Measurements from ENCODE around the gene BDH1.

Gene BDH1

DNA sequence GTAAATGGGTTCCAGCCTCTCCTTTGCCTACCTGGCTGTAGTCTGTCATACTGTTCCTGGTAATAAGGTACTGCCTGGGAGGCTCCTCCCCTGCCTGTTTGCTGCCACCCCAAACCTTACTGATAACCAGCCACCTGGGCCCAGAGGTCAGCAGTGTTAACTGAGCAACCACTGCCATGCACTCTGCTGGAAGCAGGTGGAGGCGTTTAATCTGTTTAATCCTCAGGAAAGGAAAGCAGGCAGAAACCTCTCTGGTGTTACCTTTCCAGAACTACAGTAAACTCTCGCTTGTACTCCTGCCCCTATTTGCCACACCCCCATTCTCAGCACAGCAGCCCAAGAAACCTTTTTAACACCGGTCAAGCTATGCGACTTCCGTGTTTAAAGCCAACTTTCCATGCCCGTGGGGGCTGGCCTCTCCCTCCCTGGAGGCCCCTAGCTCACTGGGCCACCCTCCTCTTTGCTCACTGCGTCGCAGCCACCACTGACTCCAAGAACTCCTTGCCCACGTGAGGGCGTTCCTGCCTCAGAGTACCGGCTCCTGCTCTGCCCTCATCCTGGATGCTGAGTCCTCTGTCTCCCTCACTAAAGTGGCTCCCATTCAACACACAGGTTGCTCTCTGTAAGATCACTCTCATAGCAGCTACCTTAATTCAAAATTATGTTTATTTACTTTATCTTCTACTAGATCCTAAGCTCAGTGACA, 8.3 kb downstream of the BDH1 start:
- no peak for DNase-seq

DNA sequence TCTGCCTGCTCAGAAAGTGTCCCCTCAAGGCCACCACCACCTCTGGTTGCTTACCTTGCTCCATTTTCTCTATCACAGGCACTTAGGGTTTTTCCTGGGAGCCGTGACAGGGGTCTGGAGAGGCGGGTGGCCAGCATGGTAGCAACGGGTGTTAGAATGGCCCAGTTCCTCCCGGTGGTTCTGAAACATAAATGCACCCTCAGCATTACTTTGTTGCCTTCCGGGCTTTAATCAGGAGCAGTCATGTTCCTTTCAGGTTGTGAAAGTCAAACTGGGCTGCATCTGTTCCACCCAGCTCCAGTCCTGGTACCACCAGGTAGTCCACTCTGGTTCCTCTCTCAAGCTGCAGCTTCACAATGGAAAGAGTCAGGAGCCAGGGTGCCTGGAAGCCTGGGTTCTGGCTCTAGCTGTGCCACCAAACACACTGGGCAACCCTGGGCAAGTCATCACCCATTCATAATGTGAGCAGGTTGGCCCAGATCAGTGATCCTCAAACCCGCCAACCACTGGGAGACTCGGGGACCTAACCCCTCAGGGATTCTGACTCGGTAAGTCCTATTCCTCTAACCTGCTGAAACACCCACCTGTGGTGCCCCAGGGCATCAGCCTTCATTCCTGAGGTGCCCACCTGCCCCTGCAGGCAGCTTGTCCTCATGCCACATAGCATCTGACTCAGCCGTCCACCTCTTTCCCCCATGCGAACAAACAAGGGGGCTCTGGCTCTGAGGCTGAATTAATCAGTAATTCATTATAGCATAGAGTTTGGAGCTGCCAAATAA, 9.3 kb downstream of the BDH1 start:
- no peak for DNase-seq

DNA sequence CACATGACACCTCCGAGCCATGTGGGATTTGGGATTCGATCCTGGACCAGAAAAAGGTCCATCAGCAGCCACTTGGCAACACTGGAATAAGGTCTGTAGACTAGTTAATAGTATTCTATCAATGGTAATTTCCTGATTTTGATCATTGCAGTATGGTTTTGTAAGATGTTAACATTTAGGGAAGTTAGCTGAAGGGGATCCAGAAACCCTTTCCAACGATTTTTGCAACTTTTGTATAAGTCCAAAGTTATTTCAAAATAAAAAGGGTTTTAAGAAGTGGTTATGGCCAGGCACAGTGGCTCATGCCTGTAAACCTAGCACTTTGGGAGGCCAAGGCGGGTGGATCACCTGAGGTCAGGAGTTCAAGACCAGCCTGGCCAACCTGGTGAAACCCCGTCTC, 10.2 kb downstream of the BDH1 start:
- DNase-seq: no peak

DNA sequence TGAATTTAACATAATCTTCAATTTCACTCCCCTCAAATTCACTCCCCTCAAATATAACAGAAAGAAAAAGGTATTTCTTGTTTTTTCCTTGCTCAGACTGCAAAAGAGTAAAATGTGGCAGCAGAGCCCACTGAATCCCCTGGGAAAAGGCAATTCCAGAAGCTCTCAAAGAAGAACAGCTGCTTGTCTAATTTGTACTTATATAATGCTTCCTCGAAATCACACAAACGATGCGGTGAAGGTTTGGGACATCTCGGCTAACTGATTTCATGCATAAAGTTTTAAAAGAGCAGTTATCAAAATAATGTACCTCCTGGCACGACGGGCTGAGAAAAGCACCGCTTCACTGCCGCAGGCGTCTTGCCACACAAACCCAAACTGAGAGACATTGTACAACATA, 10.7 kb downstream of the BDH1 start:
- peak; percentile 51 for DNase-seq

DNA sequence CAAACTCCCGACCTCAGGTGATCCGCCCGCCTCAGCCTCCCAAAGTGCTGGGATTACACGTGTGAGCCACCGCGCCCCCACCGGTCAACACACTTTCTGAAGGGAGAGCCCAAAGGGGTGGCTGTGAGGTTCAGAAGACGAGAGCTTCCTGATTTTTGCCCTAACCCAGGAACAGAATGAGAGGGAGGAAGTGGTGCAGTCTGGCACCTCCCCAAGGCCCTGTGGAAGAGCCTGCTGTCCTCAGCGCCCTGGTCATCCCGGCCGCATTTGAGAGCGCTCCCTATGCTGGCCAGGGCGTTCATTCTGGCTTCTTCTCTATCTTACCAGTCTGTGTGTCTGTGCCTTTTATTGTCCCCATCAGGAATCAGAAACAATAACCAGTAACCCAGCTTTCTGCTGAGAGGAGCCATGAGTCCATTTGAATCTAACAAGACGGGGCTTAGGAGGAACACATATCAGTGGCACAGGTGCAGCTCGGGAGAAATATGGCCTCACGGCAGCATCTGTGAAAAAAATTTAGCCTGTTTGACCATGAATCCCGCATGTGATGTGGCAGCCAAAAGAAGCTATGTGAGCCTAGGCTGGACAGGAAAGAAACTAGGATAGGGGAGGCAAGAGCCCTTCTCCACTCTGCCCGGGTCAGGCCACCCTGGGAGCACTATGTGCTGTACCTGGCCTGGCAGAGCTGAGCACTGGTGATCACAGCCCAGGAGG, 12.9 kb downstream of the BDH1 start:
- DNase-seq: no peak

DNA sequence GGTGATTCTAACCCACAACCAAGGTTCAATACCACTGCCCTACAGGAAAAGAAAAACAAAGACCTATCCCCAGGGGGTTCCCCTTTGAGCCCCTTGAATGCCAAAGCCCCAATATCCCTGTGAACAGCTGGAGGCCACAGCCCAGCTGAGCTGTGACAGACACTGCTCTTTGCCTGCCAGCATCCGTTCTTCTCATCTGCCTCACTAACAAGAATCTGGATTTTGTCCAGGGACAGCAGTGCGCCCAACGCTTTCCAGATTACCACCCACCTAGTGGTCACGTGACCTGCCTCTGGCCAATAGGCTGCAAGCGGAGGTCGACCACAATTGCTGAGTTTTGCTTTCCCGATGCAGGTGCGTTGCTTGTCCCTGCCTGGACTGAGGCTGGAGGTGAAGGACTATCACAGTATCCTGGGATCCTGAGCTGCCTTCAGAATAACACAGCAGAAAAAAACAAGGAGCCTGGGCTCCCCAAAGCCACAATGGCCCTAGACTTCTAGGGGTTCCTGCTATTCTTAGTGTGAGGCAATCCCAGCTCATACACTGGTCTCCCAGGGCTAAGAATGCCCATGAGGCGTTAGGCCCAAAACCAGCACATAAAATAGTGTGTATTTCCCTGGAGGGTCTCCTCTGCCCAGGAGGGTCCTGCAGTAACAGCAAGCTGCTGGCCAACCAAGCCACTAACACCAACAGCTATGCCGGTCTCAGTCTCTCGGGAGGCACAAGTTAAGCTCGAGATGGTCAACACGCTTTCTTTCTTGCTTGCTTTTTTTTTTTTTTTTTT, 13.8 kb downstream of the BDH1 start:
- peak; percentile 96 for DNase-seq

DNA sequence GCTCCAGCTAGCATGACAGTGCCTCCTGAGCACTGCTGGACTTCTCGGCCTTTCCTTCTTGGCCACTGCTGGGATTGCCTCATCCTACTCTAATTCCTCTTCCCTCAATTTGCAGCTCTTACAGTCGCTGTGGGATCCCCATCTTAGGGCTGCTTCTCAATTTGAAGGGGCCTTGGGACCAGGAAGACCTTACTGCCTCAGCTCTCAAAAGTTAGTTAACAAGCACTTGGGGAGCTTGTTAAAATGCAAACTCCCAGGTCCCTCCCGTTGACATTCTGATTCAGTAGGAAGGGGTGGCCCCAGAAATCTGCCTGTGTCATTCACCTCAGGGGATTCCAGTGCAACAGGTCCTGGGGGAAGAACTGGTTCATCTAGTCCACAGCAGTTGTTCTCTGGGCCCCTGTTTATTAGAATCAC, 14.8 kb downstream of the BDH1 start:
- no peak for DNase-seq

DNA sequence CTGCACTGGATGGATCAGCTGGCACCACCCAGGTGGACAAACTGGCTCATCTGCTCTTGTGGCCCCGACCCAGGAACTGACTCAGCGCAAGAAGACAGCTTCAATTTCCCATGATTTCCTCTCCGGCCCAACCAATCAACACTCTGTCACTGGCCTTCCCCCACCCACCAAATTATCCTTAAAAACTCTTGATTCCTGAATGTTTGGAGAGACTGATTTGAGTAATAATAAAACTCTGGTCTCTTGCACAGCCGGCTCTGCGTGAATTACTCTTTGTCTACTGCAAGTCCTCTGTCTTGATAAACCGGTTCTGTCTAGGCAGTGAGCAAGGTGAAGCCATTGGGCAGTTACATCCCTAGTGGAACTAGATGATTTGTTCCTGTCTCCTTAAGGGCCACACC, 16.1 kb downstream of the BDH1 start:
- no peak for DNase-seq

DNA sequence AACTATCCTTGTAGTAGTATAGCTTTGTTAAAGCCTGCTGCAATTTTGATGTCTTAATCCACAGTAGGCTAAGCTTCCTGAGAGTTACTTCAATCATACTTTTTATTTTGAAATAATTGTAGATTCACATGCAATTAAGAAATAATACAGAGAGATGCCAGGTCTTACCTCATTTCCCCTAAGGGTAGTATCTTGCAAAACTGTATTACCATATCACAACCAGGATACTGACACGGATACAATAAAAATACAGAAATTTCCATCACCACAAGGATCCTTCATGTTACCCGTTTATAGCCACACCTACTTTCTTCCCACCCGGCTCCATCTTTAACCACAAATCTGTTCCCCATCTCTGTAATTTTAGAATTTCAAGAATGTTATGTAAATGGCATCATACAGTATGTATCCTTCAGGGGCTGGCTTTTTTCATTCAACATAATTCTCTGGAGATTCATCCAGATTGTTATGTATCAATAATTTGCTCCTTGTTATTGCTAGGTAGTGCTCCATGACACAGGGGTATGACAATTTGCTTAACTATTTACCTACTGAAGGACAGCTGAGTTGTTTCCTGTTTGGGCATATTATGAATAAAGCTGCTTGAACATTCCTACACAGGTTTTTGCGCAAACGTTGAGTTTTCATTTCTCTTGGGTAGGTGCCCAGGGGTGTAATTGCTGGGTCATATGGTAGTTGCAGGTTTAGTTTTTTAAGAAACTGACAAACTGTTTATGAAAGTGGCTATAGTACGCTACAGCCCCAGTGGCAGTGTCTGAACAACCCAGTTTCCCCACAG, 21.6 kb downstream of the BDH1 start:
- no peak for DNase-seq

DNA sequence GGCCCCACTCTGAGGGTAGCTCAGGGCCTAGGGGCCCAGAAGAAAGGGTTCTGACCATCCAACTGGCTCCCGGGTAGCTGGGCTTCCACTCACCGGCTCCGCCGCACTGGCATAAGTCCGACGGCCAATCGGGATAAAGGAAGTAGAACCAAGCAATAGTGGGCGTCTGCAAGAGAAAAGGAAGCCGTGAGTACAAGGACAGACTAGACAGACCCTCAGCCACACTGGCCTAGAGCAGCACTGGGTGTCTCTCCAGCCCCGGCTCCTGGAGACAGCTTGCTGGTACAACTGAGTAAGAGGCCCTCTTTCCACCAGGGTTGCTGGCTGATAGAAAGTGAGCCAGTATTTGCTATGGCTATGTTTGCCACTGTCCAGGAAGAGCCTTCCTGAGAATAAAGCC, 22.4 kb downstream of the BDH1 start:
- DNase-seq: no peak

DNA sequence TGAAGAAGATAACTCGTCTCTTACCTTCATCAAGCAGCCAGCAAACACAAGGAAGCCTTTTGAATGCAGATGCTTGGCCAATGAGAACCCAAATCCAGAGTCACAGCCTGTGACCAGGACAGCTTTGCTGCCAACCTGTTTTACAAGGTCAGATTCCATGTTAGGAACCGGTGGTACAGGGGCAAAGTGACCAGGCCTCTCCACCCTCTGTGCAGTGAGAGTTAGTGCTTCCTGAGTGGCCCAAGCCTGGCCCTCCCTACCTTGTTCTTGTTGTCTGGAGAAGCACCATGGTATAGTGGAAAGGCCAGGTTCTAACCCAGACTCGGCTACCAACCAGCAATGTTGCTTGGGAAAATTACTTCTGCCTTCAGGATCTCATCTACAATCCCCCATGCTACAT, 23.4 kb downstream of the BDH1 start:
- DNase-seq: no peak

DNA sequence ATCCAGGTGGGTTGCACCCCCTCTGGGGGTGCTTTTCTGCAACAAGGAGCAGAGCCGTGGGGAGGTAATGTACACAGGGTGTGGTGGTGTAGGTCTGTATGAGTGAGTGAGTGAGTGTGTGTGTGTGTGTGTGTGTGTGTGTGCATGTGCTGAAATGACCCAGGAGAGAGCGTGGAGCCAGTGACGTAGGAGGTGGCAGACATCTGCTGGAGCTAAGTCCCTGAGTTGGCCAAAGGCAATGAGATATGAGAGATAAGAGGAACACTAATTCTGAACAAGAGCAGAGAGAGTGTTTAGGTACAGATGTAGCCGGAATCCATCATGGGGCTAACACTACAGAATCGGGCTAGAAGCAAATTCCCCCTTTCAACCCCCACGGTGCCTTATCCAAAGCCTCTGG, 27.6 kb downstream of the BDH1 start:
- DNase-seq: no peak

DNA sequence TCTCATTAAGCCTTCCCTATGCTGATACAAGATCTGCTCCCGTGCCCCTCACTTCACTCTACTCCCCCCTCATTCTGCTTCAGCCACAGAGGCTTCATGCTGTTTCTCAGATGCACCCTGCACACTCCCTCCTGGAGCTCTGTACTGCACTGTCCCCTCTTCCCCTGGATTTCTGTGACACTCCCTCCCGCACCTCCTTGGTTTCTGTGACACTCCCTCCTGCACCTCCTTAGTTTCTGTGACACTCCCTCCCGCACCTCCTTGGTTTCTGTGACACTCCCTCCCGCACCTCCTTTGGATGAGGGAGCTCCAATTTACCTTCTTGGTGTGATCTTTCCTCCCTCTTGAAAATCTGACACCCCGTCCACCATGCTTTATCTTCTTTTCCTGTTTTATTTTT, 28.2 kb downstream of the BDH1 start:
- no peak for DNase-seq

DNA sequence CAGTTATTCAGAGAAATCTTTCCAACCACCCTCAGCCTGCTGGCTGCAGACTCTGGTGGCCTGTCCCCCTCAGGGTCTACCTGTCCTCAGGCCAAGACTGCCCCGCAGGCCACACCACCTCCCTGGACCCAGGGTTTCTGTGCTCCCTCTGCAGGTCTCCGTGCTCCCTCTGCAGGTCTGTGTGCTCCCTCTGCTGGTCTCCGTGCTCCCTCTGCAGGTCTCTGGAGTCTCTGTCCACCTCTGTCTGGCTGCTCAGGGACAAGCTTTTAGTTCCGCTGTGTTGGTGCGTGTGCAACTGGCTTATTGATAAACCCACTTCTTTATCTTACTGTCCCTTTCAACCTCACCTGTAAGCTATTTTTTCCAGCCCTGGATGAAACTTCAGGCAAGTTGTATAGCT, 30.1 kb downstream of the BDH1 start:
- DNase-seq: no peak

DNA sequence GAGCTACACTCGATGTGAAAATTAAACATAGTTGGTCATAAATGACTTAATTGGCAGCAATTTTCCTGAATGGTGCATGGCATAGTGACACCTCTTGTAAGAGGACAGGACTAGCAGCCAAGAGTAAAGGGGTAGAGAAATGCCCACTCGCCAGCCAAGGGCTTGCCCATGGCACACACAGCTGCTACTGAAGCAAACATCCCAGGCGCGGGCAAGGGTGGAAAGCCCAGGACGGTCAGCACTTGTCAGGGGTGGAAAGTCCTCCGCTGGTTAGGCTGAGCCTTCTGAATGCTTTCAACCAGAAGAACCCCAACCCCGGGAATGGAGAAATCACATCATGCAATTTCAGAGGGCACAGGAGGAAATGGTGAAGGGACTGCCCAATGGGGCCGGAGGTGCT, 31.6 kb downstream of the BDH1 start:
- DNase-seq: no peak

DNA sequence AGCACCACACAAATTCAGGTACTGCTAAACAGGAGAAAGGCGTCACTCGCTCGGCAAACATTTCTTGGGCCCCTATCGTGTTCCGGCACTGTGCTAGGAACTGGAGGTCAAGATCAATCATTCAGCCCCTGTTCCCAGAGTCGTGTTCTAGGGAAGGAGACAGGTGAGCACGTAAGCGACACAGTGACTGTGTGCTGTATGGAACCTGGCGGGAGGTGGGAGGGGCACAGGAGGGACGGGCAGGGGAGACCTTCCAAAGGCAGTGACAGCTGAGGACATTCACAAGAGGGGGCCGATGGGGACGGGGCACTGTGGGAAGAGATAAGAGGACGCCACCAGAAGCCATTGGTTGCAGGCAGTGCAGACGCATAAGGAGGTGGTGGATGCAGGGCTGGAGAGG, 32.2 kb downstream of the BDH1 start:
- no peak for DNase-seq

DNA sequence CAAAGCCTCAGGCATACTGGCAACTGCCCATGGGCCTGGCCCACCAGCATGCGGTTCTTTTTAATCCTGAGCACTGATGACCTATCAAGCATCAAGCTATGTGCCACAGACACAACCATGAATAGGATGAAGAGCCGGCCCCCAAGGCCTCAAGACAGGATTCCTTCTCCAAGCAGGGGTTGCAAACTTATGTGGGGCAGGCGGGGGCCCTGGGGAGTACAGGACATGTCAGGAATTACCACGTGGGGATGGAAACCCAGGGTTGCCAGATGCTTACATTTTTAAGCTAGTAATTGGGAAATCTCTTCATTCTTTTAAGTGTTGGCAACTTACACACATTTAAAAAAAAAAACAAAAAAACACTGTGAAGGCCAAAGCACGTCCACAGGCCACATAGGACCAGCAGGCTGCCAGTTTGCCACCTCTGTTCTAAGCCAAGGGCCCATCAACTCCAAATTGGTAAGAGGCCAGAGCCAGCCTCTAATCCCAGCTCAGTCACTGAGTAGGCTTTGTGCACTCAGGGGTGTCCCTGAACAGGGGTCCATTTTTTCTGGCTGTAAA, 32.8 kb downstream of the BDH1 start:
- DNase-seq: no peak

DNA sequence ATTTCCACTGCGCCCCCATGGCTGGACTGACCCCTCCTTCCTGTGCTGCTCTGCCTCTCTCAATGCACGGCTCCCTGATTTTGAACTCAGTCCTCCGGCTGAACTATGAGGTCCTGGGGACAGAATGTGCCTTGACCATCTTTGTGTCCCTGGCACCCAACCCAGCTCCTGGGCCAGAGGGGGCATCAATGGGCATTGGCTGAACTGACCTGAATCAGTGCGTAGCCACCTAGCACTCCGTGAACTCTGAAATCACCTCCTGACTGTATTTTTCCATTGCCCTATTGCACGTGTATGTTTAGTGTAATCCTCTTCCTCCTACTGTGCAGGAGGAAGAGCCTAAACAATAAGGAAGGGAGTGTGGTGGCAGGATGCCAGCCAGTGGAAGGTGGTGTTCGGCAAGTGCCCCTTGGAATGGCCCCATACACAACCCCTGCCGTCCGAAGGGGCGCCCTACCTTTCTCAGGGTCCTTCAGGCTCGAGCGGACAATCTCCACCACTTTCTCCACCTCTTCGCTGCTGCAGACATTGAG, 33.5 kb downstream of the BDH1 start:
- DNase-seq: no peak

DNA sequence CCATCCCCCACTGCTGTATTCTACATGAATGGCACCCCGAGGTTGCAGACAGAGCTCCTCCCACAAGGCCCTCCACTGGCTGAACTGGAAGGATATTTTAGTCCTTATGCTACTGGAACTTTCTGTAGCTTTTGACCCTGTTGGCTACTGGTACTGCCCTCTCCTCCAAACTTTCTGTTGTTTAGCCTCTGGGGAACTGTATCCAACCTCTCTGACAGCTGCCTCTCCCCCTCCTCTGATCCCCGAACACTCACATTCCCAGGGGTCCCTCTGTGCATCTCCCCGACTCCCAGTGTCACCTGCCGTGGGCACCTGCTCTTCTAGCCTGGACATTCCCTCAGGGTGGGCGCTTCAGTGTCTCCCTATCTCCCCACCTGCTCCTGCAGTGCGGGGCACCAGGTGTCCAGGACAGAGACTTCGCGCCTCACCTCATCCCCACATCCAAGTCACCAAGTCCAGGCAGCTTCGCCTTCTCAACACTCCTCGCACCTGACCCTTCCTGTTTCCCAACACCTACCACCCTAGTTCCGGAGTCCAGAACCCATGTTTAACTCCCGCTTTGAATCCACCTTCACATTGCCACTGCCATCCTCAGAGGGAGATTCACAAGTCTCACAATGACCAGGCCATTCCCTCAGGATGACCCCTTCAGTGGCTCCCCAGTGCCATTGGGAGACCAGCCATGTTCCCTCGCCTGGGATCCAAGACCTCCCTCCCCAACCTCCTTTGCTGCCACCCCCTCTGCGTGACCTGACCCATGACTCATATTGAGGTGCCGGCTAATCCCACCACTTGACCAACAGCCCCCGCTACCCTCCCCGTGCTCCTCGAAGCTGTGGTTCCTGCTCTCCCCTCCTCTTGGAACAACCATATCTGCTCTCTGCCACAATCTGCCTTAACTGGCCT, 34.2 kb downstream of the BDH1 start:
- no peak for DNase-seq

Measured in NCI-H1694 treated with DMSO at 0.1 percent for 48 hours (cell line).